Thymus (tissue), 11 donors: ENCODE data around the gene KCTD17. TPM values are rescaled to one million over a fixed set of nuclear protein-coding genes. Genes with fewer than 3 reads are reported as not detected.

ENCODE experiments used
- DNase-seq, 9 donors: peaks; one replicate each; pipeline ENCODE4 v3.0.0-alpha.2; 2013; ENCODE audit warnings: low spot score in 9 of 9, low read depth in 6 of 9, missing footprints in 1 of 9
- H3K27ac ChIP-seq, 2 donors: one replicate each; pipeline ENCODE4 v1.5.1; 2013; ENCODE audit warnings: control low read depth in 1 of 2, low read depth in 1 of 2, low read length in 1 of 2, mild to moderate bottlenecking in 1 of 2, moderate library complexity in 1 of 2
- H3K27me3 ChIP-seq, 2 donors: one replicate each; pipeline ENCODE4 v1.5.1; 2013; ENCODE audit warnings: low read length in 1 of 2; ENCODE audit not compliant: control insufficient read depth in 2 of 2, insufficient read depth in 1 of 2
- H3K36me3 ChIP-seq, 2 donors: one replicate each; pipeline ENCODE4 v1.5.1; 2013; ENCODE audit warnings: low read length in 1 of 2, mild to moderate bottlenecking in 1 of 2, moderate library complexity in 1 of 2; ENCODE audit not compliant: control insufficient read depth in 2 of 2, insufficient read depth in 2 of 2
- H3K4me1 ChIP-seq, 2 donors: one replicate each; pipeline ENCODE4 v1.5.1; 2013; ENCODE audit warnings: low read length in 2 of 2; ENCODE audit not compliant: control insufficient read depth in 2 of 2, insufficient read depth in 2 of 2
- H3K4me3 ChIP-seq, 2 donors: one replicate each; pipeline ENCODE4 v1.5.1; 2013; ENCODE audit warnings: low read length in 2 of 2, control low read depth in 1 of 2, mild to moderate bottlenecking in 1 of 2
- H3K9me3 ChIP-seq, 2 donors: one replicate each; pipeline ENCODE4 v1.5.1; 2013; ENCODE audit warnings: low read length in 1 of 2, mild to moderate bottlenecking in 1 of 2; ENCODE audit not compliant: control insufficient read depth in 2 of 2, insufficient read depth in 1 of 2
- WGBS: extraction: QIAGEN DNeasy Blood & Tissue Kit; methylation state at CpG from one replicate; pipeline ENCODE4 v1.1.7; 2013; 5-methylcytosine and 5-hydroxymethylcytosine counted together
- polyA plus RNA-seq: library from polyadenylated mRNA; stranded (reverse); fragments of 200-250 nt; gene quantifications from one replicate; pipeline ENCODE4 v1.2.3, GENCODE V29; 2013
- total RNA-seq: library from RNA; stranded (reverse); fragments of 120-200 nt; gene quantifications from one replicate; pipeline ENCODE4 v1.2.4, GENCODE V29; 2013
- donor health status: healthy.

The KCTD17 gene
- total and polyA plus RNA-seq, 2 donors = 10.5 to 25.2 TPM

DNA sequence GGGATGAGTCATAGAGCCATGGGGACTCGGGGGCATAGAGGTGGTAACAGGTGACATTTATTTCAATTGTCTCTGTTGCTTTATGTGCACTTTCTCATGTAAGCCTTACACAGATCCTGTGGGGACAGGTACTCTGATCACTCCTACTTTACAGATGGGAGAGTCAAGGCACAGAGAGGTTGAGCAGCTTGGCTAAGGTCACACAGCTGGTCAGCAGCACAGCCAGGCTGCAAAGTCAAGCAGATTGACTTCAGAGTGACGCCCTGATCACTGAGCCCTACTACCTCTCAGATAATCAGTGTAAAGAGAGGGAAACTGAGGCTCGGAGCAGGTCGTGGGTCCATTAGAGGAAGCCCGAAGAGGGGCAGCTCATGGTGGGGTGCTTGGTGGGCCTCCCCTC lies 54.4 kb downstream of the KCTD17 start:
- H3K9me3 ChIP-seq = no peaks in the 10 kb centered on the region
- DNase-seq = no peak
- peaks cover 0 to 31% of the 10 kb centered on the region in 2 donors for H3K27me3 ChIP-seq
- no peaks in the 10 kb centered on the region for H3K4me1 ChIP-seq
- H3K27ac ChIP-seq = no peak overlapping the region
- H3K4me3 ChIP-seq = no peak overlapping the region
- no peaks in the 10 kb centered on the region for H3K36me3 ChIP-seq
- 93% methylated on average over 5 of the region's 5 CpGs for WGBS

DNA sequence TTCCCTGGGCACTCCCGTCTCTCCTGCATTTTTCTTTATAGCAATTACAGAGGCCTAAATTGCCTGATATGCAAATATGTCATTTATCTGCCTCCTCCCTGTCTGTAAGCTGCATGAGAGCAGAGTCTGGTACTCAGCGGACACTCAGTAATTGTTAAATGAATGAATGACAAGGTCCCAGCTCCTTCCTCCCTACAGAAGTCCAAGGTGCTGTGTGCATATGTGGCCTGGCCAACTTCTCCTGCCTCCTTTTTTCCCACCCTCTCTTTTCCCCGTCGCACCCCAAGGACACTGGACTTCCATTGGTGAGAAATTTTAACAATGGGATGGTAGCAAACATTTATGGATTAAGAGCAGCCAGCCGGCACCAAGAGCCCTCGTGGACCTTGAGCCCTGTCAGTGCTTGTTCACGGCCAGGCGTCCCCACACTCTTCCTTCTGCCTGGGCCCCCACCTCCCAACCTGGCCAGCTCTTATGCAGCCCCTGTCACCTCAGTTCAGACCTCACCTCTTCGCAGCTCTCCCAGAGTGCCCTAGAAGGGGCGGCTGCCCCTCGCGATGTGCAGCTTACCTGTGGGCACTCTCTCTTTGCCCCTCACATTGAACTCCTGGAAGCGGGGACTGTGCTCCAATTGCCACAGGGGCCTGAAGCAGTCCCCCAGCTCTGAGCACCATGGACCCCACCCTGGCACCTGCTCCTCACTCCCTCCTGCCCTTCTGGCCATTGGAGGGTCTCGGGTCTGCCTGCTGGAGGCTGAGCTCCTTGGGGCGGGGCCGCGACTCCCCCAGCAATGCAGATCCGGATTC lies 56.5 kb downstream of the KCTD17 start:
- Histone ChIP-seq H3K9me3 (no peaks in the 10 kb centered on the region), H3K27ac (no peak overlapping the region), H3K4me3 (no peak overlapping the region), H3K4me1 (no peaks in the 10 kb centered on the region), H3K27me3 (peaks cover 0 to 21% of the 10 kb centered on the region in 2 donors), H3K36me3 (no peaks in the 10 kb centered on the region)
- WGBS = 96% methylated on average over 18 of the region's 18 CpGs
- no peak for DNase-seq

DNA sequence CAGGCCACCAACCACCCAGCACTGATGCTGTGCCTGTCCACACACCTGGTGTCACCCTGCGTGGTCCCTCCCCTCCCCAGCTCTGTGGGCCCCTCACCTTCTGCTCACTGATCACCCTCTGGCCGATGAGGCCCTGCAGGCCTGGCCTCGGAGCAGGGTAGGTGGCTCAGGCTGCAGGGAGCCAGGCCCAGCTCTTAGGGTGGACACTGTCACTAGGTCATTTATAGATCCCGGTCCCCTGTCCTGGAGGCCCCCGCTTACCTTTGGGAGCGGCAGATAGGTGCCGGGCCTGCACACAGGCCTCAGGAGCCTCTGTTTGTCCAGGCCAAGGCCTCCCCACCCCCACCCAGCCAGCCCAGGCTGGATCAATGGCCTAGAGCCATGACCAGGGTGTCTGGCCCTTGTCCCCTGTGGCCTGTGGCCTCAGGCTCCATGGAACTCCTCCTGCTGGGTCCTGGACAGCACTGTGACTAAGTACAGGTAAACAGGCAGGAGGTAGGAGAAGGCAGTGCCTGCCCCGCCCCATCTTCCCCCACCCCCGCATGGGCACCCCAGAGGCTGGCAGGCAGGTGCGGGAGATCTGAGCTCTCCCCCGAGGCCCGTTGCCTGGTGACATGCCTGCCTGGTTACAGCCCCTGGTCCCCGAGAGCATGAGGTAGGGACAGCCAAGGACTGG lies 57.8 kb downstream of the KCTD17 start, which contains the start of gene TMPRSS6:
TMPRSS6 (minus strand) TSS at position 472 of the 676 bp plus-strand sequence. CDS start 6,296 bp downstream, outside the sequence.
- no peak within 1 kb of the TSS for H3K4me3 ChIP-seq
- 83% methylated on average over 13 of the region's 13 CpGs for WGBS
- no peaks in the 10 kb centered on the region for H3K4me1 ChIP-seq
- peaks cover 0 to 8% of the 10 kb centered on the region in 2 donors for H3K27me3 ChIP-seq
- H3K27ac ChIP-seq = no peak within 1 kb of the TSS
- no peak for DNase-seq
- H3K9me3 ChIP-seq = no peaks in the 10 kb centered on the region
- H3K36me3 ChIP-seq = no peaks in the 10 kb centered on the region

DNA sequence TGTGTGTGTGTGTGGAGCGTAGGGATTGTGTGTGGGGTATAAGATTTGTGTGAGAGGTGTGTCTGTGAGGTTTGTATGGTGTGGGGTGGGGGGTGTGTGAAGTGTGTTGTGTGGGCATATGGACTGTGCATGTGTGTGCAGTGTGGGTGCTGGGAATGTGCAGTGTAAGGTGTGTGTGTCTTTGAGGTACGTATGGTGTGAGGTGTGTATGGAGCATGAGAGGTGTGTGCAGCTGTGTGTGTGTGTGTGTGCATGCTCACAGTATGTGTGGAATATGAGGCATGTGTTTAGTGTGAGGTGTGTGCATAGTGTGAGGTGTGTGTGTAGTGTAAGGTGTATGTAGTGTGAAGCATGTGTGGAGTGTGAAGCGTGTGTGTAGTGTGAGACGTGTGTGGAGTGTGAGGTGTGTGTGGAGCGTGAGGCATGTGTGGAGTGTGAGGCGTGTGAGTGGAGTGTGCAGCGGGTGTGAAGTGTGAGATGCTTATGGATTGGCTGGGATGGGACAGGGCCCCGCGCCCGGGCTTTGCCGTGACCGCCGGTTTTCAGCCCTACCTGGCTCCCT lies 59.7 kb downstream of the KCTD17 start:
- H3K36me3 ChIP-seq = no peaks in the 10 kb centered on the region
- no peak overlapping the region for H3K27ac ChIP-seq
- no peak for DNase-seq
- WGBS = 97% methylated on average over 13 of the region's 13 CpGs
- H3K4me3 ChIP-seq = no peak overlapping the region
- no peaks in the 10 kb centered on the region for H3K9me3 ChIP-seq
- peaks cover 0 to 7% of the 10 kb centered on the region in 2 donors for H3K4me1 ChIP-seq
- H3K27me3 ChIP-seq = no peaks in the 10 kb centered on the region

DNA sequence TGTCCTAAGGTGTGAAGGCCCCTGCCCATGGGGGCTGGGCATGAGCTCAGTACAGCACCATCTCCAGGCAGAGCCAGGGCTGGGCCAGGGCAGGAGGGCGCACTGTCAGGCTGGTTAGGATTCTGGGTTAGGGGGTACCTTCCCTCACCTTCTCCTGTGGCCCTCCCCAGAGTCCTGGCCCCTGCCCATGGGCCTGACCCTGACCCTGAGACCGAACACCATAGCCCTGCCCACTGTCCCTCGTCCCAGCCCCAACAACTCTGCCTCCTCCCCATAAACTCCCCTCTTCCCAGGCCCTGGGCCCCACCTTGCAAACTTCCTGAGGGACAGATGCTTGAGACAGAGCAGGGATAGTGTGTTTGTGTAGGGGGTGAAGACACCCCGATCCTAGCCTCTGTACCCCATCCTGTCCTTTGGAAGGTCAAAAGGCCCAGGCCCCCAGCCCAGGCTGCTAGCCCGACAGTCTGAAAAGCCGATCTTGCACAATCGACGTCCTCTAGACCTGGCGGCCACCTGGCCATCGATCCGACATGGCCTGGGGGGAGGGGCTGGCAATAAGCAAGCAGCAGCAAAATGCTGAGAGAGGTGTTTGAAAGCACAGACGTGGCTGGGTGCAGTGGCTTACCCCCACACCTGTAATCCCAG lies 60.7 kb downstream of the KCTD17 start:
- Histone ChIP-seq H3K27me3 (no peaks in the 10 kb centered on the region), H3K9me3 (no peaks in the 10 kb centered on the region), H3K27ac (no peak overlapping the region), H3K4me1 (peaks cover 0 to 7% of the 10 kb centered on the region in 2 donors), H3K36me3 (no peaks in the 10 kb centered on the region), H3K4me3 (no peak overlapping the region)
- 90% methylated on average over 12 of the region's 12 CpGs for WGBS
- no peak for DNase-seq

Other genes starting within 250 kb of the KCTD17 start
- 0.47 TPM for gene PVALB, start 234.7 kb upstream of the KCTD17 start, total RNA-seq
- 2.2 TPM for gene PVALB, start 234.7 kb upstream of the KCTD17 start, polyA plus RNA-seq
- gene NCF4, start 190.7 kb upstream of the KCTD17 start, total RNA-seq = 17.6 TPM
- 24.0 TPM for gene NCF4, start 190.7 kb upstream of the KCTD17 start, polyA plus RNA-seq
- gene CSF2RB, start 138.1 kb upstream of the KCTD17 start, total RNA-seq = 8.5 TPM
- gene CSF2RB, start 138.1 kb upstream of the KCTD17 start, polyA plus RNA-seq = 14.6 TPM
- 13.8 TPM for gene TST, start 32.3 kb upstream of the KCTD17 start, total RNA-seq
- gene TST, start 32.3 kb upstream of the KCTD17 start, polyA plus RNA-seq = 17.1 TPM
- gene MPST, start 32.0 kb upstream of the KCTD17 start, total RNA-seq = 18.2 TPM
- 32.1 TPM for gene MPST, start 32.0 kb upstream of the KCTD17 start, polyA plus RNA-seq
- 0.57 TPM for gene TMPRSS6, start 58.0 kb downstream of the KCTD17 start, total RNA-seq
- 1.8 TPM for gene TMPRSS6, start 58.0 kb downstream of the KCTD17 start, polyA plus RNA-seq
- 4.2 TPM for gene IL2RB, start 98.2 kb downstream of the KCTD17 start, total RNA-seq
- gene IL2RB, start 98.2 kb downstream of the KCTD17 start, polyA plus RNA-seq = 7.0 TPM
- 3.6 TPM for gene C1QTNF6, start 136.5 kb downstream of the KCTD17 start, total RNA-seq
- gene C1QTNF6, start 136.5 kb downstream of the KCTD17 start, polyA plus RNA-seq = 23.2 TPM
- 25.6 TPM for gene SSTR3, start 160.7 kb downstream of the KCTD17 start, total RNA-seq
- 3.9 TPM for gene SSTR3, start 160.7 kb downstream of the KCTD17 start, polyA plus RNA-seq
- 149 TPM for gene RAC2, start 192.5 kb downstream of the KCTD17 start, total RNA-seq
- gene RAC2, start 192.5 kb downstream of the KCTD17 start, polyA plus RNA-seq = 206 TPM
- 24.7 TPM for gene CYTH4, start 230.8 kb downstream of the KCTD17 start, total RNA-seq
- 54.6 TPM for gene CYTH4, start 230.8 kb downstream of the KCTD17 start, polyA plus RNA-seq